ENCODE data around the gene SPTBN2. TPM values are rescaled to one million over a fixed set of nuclear protein-coding genes. Genes with fewer than 3 reads are reported as not detected.

SPTBN2 gene
- total and polyA plus RNA-seq, 2 of the 8 experiments (the other 6 are each of a cell fraction or from before 2014, with no cell fraction given): 19.1 to 69.0 TPM

DNA sequence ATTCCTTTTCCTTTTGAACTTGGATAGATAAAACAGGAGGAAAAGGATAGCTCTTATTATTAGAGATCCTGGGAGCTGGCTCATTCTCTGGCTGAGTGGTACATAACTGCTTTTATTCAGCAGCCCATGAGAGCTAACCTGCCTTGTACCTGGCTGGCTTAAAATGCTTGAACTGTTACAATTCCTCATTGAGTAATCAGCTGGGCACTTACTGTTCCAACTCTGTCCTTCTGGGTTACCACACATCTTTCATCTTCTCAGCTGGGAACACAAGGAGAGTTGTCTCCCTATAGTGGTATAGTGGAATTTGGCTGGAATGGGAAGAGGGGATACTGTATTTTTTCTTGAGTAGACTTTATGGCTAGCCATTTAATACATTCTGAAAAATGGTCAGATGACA, 39.8 kb upstream of the SPTBN2 start:
- no peak for FAIRE-seq
- no peak overlapping the region for H3K4me2 ChIP-seq (ENCODE audit: insufficient read depth in 1 of 2, low read depth in 2 of 2, low read length in 2 of 2)
- POLR2A ChIA-PET (ENCODE audit: partially characterized antibody): no interaction called here

More for the DNA sequence above, 39.8 kb upstream of the SPTBN2 start:
- Histone ChIP-seq H3K9ac (replicated peaks in 1 of 4; ENCODE audit: extremely low read depth in 1 of 4, low read depth in 3 of 4, low read length in 3 of 4) (no peak overlapping the region), H3K79me2 (ENCODE audit: control insufficient read depth in 1 of 2, insufficient read depth in 2 of 2, low read length in 2 of 2) (no peaks in the 10 kb centered on the region), H2BK20ac (ENCODE audit: low read length) (no peak overlapping the region), H4K91ac (replicated peaks; ENCODE audit: insufficient read length, low read length) (no peak overlapping the region), H4K8ac (ENCODE audit: extremely low read depth, insufficient read depth, low read length) (no peak overlapping the region), H3K79me1 (ENCODE audit: low read depth, low read length) (no peaks in the 10 kb centered on the region), H3K36me3 (ENCODE audit: control insufficient read depth in 2 of 4, insufficient read depth in 4 of 4, low read length in 3 of 4) (no peaks in the 10 kb centered on the region; a peak in 1 of 8 replicates), H3K18ac (ENCODE audit: extremely low read depth, low read length) (no peak overlapping the region), H3K23ac (ENCODE audit: insufficient read length) (no peak overlapping the region), H4K5ac (ENCODE audit: insufficient read length, low read depth, low read length) (no peak overlapping the region), H3K14ac (ENCODE audit: insufficient read length) (no peak overlapping the region), H3K27ac (ENCODE audit: low read depth, low read length) (no peak overlapping the region), H3K56ac (replicated peaks; ENCODE audit: insufficient read length, low read depth, low read length) (no peak overlapping the region), H2BK5ac (ENCODE audit: low read depth, low read length) (no peak overlapping the region), H2BK12ac (ENCODE audit: low read depth, low read length) (no peak overlapping the region), H4K20me1 (replicated peaks in 1 of 2; ENCODE audit: control insufficient read depth in 1 of 2, insufficient read depth in 2 of 2, low read length in 2 of 2) (peaks cover 0 to 2% of the 10 kb centered on the region in 2 experiments), H3K4me1 (replicated peaks in 1 of 4; ENCODE audit: control insufficient read depth in 3 of 4, insufficient read depth in 4 of 4, low read length in 3 of 4) (no peaks in the 10 kb centered on the region), H2AK5ac (ENCODE audit: low read depth, low read length) (no peak overlapping the region), H3K4ac (replicated peaks; ENCODE audit: insufficient read length, low read depth, low read length) (no peak overlapping the region), H3K23me2 (ENCODE audit: low read depth, low read length) (no peaks in the 10 kb centered on the region), H3K4me3 (ENCODE audit: extremely low read depth in 1 of 4, insufficient read depth in 2 of 4, low read depth in 3 of 4, low read length in 4 of 4) (no peak overlapping the region), H3K9me3 (ENCODE audit: insufficient read depth in 2 of 2, low read depth in 1 of 2, low read length in 1 of 2) (no peaks in the 10 kb centered on the region), H2BK120ac (replicated peaks; ENCODE audit: low read depth, low read length) (no peak overlapping the region), H3K27me3 (replicated peaks in 1 of 4; ENCODE audit: control insufficient read depth in 3 of 4, extremely low read depth in 1 of 4, insufficient read depth in 3 of 4, low read length in 3 of 4) (no peaks in the 10 kb centered on the region), H2AFZ (ENCODE audit: low read length) (no peak overlapping the region), H2BK15ac (ENCODE audit: low read length) (no peak overlapping the region)
- TF ChIP-seq POLR2A (IDR thresholded peaks at IDR 0.05; ENCODE audit: control extremely low read depth in 1 of 2, low read depth in 2 of 2, low read length in 2 of 2): no peak
- TF ChIP-seq SUZ12 (IDR thresholded peaks at IDR 0.05; ENCODE audit: low read length): no peak
- TF ChIP-seq SIN3A (conservative IDR thresholded peaks at IDR 0.05 in 1 of 2, IDR thresholded peaks at IDR 0.05 in 1 of 2; ENCODE audit: low read depth in 1 of 2, low read length in 2 of 2): no peak
- TF ChIP-seq SIRT6 (IDR thresholded peaks at IDR 0.05; ENCODE audit: low read length): no peak
- DNase-seq (ENCODE audit: low read depth in 1 of 2, low spot score in 2 of 2): no peak
- CTCF ChIA-PET (ENCODE audit: partially characterized antibody): interaction anchor here (0.5 to 1.1 kb wide), 5 partner anchors 13 to 379 kb away, joined by 3 read pairs; no protein-coding TSS in a partner anchor

Data from H1 (cell line).